K562 (cell line): ENCODE results near the gene SLC25A21. TPM values are rescaled to one million over a fixed set of nuclear protein-coding genes. Genes with fewer than 3 reads are reported as not detected.

ENCODE experiments used
- ATAC-seq: fragments of 200-7000 bp; cut with Tn5 transposase; 3 replicates; pipeline ENCODE4 v1.9.1; 2020; ENCODE audit warnings: moderate library complexity
- BruUV-seq: library from RNA; stranded (reverse); fragments of 400-500 nt; replicated peaks from 2 replicates; lab custom pipeline; 2021; lab: Mats Ljungman, UMichigan
- CTCF ChIA-PET: fragments of 300-600 bp; formaldehyde crosslinking; extraction: SDS; loops from one replicate; lab custom pipeline; 2021; ENCODE audit warnings: low intra/inter-chr PET ratio; lab: Yijun Ruan, JAX
- POLR2A ChIA-PET: fragments of 300-600, 350-650 bp; sonication (Branson Sonifier 250); formaldehyde crosslinking; extraction: SDS; loops from one replicate; lab custom pipeline; 2021; ENCODE audit warnings: antibody characterized with exemption, inconsistent platforms; lab: Yijun Ruan, JAX
- DNase-seq, 4 experiments: peaks; one replicate each; pipeline versions ENCODE4 v3.0.0 to v3.0.0-alpha.2; 2011 to 2018; ENCODE audit warnings: low spot score in 3 of 4, mixed read lengths in 3 of 4; ENCODE audit errors: extremely low read depth in 1 of 4
- FAIRE-seq: peaks from 2 replicates; lab custom pipeline; 2011; peaks lifted over from hg19 to GRCh38; lab: Jason Lieb, UNC
- H2AFZ ChIP-seq: 2 replicates; pipeline ENCODE4 v1.6.0; 2011; ENCODE audit warnings: low read depth, low read length, control low read depth, inconsistent platforms
- H3K27ac ChIP-seq: fragments of 200-600 bp; 3 replicates; pipeline ENCODE4 v1.8.0; 2011; ENCODE audit warnings: low read depth, mild to moderate bottlenecking, control low read depth, inconsistent platforms, low read length, moderate library complexity, mixed read lengths; ENCODE audit errors: extremely low read depth
- H3K27me3 ChIP-seq, 2 experiments: fragments of 300-600 bp in 1 of 2; 2 replicates in 1 of 2; 3 replicates in 1 of 2; pipeline versions ENCODE4 v1.6.0 to v1.8.0; 2011; ENCODE audit warnings: inconsistent platforms in 2 of 2, low read length in 2 of 2, mild to moderate bottlenecking in 1 of 2, mixed read lengths in 1 of 2, moderate library complexity in 1 of 2; ENCODE audit not compliant: control insufficient read depth in 2 of 2, insufficient read depth in 2 of 2
- H3K36me3 ChIP-seq: fragments of 300-600 bp; 3 replicates; pipeline ENCODE4 v1.8.0; 2011; ENCODE audit warnings: mild to moderate bottlenecking, low read length, inconsistent platforms; ENCODE audit not compliant: control insufficient read depth, insufficient read depth
- H3K4me1 ChIP-seq, 2 experiments: fragments of 200-600 bp in 1 of 2; replicated peaks in 1 of 2; 2 replicates in 1 of 2; 3 replicates in 1 of 2; pipeline versions ENCODE4 v1.5.1 to v1.8.0; 2011; ENCODE audit warnings: inconsistent platforms in 2 of 2, low read length in 2 of 2, mild to moderate bottlenecking in 1 of 2, mixed read lengths in 1 of 2, moderate library complexity in 1 of 2; ENCODE audit not compliant: control insufficient read depth in 2 of 2, insufficient read depth in 2 of 2
- H3K4me2 ChIP-seq: 2 replicates; pipeline ENCODE4 v1.6.1; 2011; ENCODE audit warnings: low read length, control low read depth, inconsistent platforms, mixed read lengths; ENCODE audit not compliant: insufficient read depth
- H3K4me3 ChIP-seq: fragments of 200-600 bp; sonication (generic), shearing (Covaris generic); 2 replicates; pipeline ENCODE4 v1.5.1; 2016; ENCODE audit warnings: control low read depth, inconsistent platforms
- H3K79me2 ChIP-seq: fragments of 200-600 bp; 3 replicates; pipeline ENCODE4 v1.8.0; 2011; ENCODE audit warnings: low read length, inconsistent platforms; ENCODE audit not compliant: control insufficient read depth, insufficient read depth
- H3K9ac ChIP-seq, 2 experiments: 2 replicates each; pipeline versions ENCODE4 v1.6.0 to v1.6.1; 2011; ENCODE audit warnings: low read depth in 2 of 2, low read length in 2 of 2, control low read depth in 1 of 2, inconsistent platforms in 1 of 2, mild to moderate bottlenecking in 1 of 2, mixed read lengths in 1 of 2; ENCODE audit not compliant: insufficient read depth in 1 of 2
- H3K9me1 ChIP-seq: one replicate; pipeline ENCODE4 v1.6.0; 2011; ENCODE audit warnings: inconsistent platforms, mild to moderate bottlenecking, low read length, moderate library complexity; ENCODE audit not compliant: control insufficient read depth, insufficient read depth
- H3K9me3 ChIP-seq: replicated peaks from 2 replicates; pipeline ENCODE4 v1.5.1; 2011; ENCODE audit warnings: low read depth, low read length, inconsistent platforms; ENCODE audit not compliant: control insufficient read depth, insufficient read depth
- H4K20me1 ChIP-seq: replicated peaks from 2 replicates; pipeline ENCODE4 v1.6.1; 2011; ENCODE audit warnings: low read length, inconsistent platforms, mixed read lengths; ENCODE audit not compliant: control insufficient read depth, insufficient read depth
- ETV1 ChIP-seq: fragments of 450-650 bp; conservative IDR thresholded peaks from 2 replicates; pipeline ENCODE4 v1.6.1; 2016; ENCODE audit warnings: missing genetic modification characterization, control low read depth, low read depth, missing compliant biosample characterization
- GTF2E2 ChIP-seq: fragments of 200-800 bp; sonication (Bioruptor generic); IDR thresholded peaks from 2 replicates; pipeline ENCODE4 v1.6.1; 2016; ENCODE audit warnings: missing genetic modification characterization, missing compliant biosample characterization
- KLF10 ChIP-seq: fragments of 250-450 bp; sonication (Bioruptor Pico); IDR thresholded peaks from 2 replicates; pipeline ENCODE4 v1.6.1; 2021; ENCODE audit warnings: matching md5 sums
- KLF16 ChIP-seq: IDR thresholded peaks from 2 replicates; pipeline ENCODE4 v1.6.1; 2016; ENCODE audit warnings: antibody characterized with exemption
- NR3C1 ChIP-seq: sonication (generic); formaldehyde crosslinking; IDR thresholded peaks from 2 replicates; pipeline ENCODE4 v1.8.1; 2022; ENCODE audit warnings: missing genetic modification reagents
- RBFOX2 ChIP-seq: fragments of 200-400 bp; formaldehyde crosslinking; IDR thresholded peaks from 2 replicates; pipeline ENCODE4 v1.6.1; 2017; ENCODE audit warnings: low read depth, mild to moderate bottlenecking, low read length, moderate library complexity
- RHOXF2B ChIP-seq: fragments of 250-450 bp; sonication (Bioruptor Pico); conservative IDR thresholded peaks from 2 replicates; pipeline ENCODE4 v1.5.1; 2021
- SIN3A ChIP-seq, 2 experiments: fragments of 150-350 bp in 1 of 2; IDR thresholded peaks; 2 replicates each; pipeline ENCODE4 v1.6.1; 2011 to 2016; ENCODE audit warnings: borderline replicate concordance in 2 of 2, low read depth in 2 of 2, low read length in 2 of 2, mild to moderate bottlenecking in 2 of 2, moderate library complexity in 2 of 2; ENCODE audit not compliant: control insufficient read depth in 1 of 2
- SMARCA4 ChIP-seq: fragments of 450-650 bp; IDR thresholded peaks from 2 replicates; pipeline ENCODE4 v1.6.1; 2016
- SMC3 ChIP-seq: conservative IDR thresholded peaks from 2 replicates; pipeline ENCODE4 v1.6.1; 2011; ENCODE audit warnings: low read depth, low read length, improper control_type of control experiment; ENCODE audit not compliant: insufficient read depth
- ZC3H4 ChIP-seq: sonication (generic); formaldehyde crosslinking; IDR thresholded peaks from 2 replicates; pipeline ENCODE4 v1.9.0; 2021; ENCODE audit warnings: missing genetic modification reagents, borderline replicate concordance
- ZNF165 ChIP-seq: fragments of 250-450 bp; sonication (Bioruptor Pico); IDR thresholded peaks from 2 replicates; pipeline ENCODE4 v1.4.0; 2020; ENCODE audit warnings: borderline replicate concordance
- ZNF507 ChIP-seq: conservative IDR thresholded peaks from 2 replicates; pipeline ENCODE4 v1.6.1; 2017; ENCODE audit warnings: missing genetic modification characterization, missing compliant biosample characterization
- ZNF644 ChIP-seq: fragments of 200-800 bp; sonication (Bioruptor generic); IDR thresholded peaks from 2 replicates; pipeline ENCODE4 v1.6.1; 2016; ENCODE audit warnings: low read depth, missing genetic modification characterization, missing compliant biosample characterization
- WGBS: fragments of 100-300 bp; shearing (Covaris generic); methylation state at CpG from one replicate; pipeline ENCODE4 v1.1.6; 2016; ENCODE audit warnings: low coverage, mixed read lengths; ENCODE audit not compliant: insufficient coverage; ENCODE audit errors: missing lambda C conversion rate; 5-methylcytosine and 5-hydroxymethylcytosine counted together
- in situ Hi-C: fragments of 300-500 bp; cut with MboI; formaldehyde crosslinking; loops from 4 replicates; pipeline ENCODE4 v1.15.0; 2018; ENCODE audit warnings: inconsistent platforms, mixed read lengths
- intact Hi-C: fragments of 100-400 bp; cut with micrococcal nuclease; formaldehyde crosslinking; loops from 2 replicates; pipeline ENCODE4 v1.14.2; 2022
- polyA plus RNA-seq, 8 experiments: library from polyadenylated mRNA; depleted of rRNA in 4 of 8; stranded (reverse) in 5 of 8; unstranded in 3 of 8; fragments of >200 nt; fragmentation: Nextera tagmentation in 2 of 8; fragmentation: Illumina TruSeq in 1 of 8; extraction: Ambion mirVana in 2 of 8; extraction: Trizol in 1 of 8; gene quantifications; 2 replicates each; pipeline versions ENCODE4 v1.2.1 to v1.2.3, GENCODE V29; 2011 to 2014; ENCODE audit warnings: inconsistent platforms in 1 of 8, missing spikeins in 1 of 8
- total RNA-seq, 7 experiments: library from RNA; depleted of rRNA in 6 of 7; stranded (reverse); fragments of >200 nt in 6 of 7; fragmentation: Illumina TruSeq in 2 of 7; extraction: Trizol in 2 of 7; gene quantifications; 2 replicates each; pipeline versions ENCODE4 v1.2.1 to v1.2.3, GENCODE V29; 2011 to 2021; ENCODE audit warnings: low replicate concordance in 1 of 7
- TF ChIP-seq, protein P1 (sequence below): fragments of 450-650 bp; conservative IDR thresholded peaks from 2 replicates; pipeline ENCODE4 v1.6.1; 2016; ENCODE audit warnings: missing genetic modification characterization, low read depth, mild to moderate bottlenecking, missing compliant biosample characterization, moderate library complexity

Gene SLC25A21
- total and polyA plus RNA-seq, 9 of the 15 experiments (the other 6 are each of a cell fraction or from before 2014, with no cell fraction given) = 15.2 to 46.7 (median 28.7) TPM

DNA sequence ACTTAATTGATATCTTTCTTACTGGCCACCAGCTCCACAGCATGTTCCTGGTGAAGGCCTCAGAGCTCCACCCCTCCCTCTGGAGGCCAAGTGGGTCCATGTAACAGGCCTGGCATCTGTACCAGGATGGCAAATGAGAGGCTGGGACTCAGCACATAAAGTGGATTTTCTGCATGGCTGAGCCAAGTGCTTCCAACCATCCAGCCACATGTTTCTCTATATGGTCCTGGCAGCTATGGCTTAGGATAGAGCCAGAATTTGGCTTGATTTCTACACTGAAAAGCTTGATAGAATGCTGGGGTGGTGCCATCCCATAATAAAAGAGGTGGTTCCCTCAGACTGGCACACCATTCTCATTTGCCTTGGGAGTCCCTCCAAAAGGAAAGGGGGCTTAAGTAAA is 416.6 kb downstream of the SLC25A21 start:
- no peaks in the 10 kb centered on the region for H3K27me3 ChIP-seq
- TF ChIP-seq SMARCA4 = no peak
- no peak for TF ChIP-seq SMC3
- TF ChIP-seq ZC3H4 (CRISPR knock-in tag) = no peak
- TF ChIP-seq RBFOX2 = no peak
- TF ChIP-seq, all 486 proteins: peak for 0
- Histone ChIP-seq H4K20me1 (no peaks in the 10 kb centered on the region), H3K4me2 (no peak overlapping the region), H3K4me3 (no peak overlapping the region), H3K4me1 (no peaks in the 10 kb centered on the region), H3K9me3 (no peaks in the 10 kb centered on the region), H3K79me2 (no peaks in the 10 kb centered on the region), H3K9ac (no peak overlapping the region), H2AFZ (no peak overlapping the region), H3K36me3 (no peaks in the 10 kb centered on the region), H3K27ac (no peak overlapping the region), H3K9me1 (no peaks in the 10 kb centered on the region)
- in situ Hi-C loops (no loop called here), intact Hi-C loops (no loop called here)
- BruUV-seq = no TSS peak
- CTCF ChIA-PET = no interaction called here
- ATAC-seq = no peak
- DNase-seq = no peak
- no peak for FAIRE-seq
- POLR2A ChIA-PET = no interaction called here

DNA sequence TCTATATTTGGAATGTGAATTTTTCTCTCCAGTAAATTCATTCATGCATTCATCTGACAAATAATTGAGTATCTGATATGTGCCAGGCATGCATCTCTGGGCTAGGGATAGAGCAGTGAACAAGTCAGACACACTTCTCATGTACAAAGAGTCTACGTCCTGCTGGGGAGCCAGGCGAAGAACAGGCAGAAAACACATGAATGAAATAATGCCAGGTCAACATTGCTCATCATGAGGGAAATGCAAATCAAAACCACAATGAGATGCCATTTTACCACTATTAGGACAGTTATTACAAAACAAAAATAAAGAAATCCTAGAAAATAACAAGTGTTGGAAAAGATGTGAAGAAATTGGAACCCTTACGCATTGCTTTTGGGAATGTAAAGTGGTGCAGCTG is 420.5 kb downstream of the SLC25A21 start:
- Histone ChIP-seq H3K4me3 (no peak overlapping the region), H3K36me3 (no peaks in the 10 kb centered on the region), H3K9ac (no peak overlapping the region), H3K79me2 (no peaks in the 10 kb centered on the region), H3K9me3 (no peaks in the 10 kb centered on the region), H2AFZ (no peak overlapping the region), H4K20me1 (no peaks in the 10 kb centered on the region), H3K4me2 (no peak overlapping the region), H3K9me1 (no peaks in the 10 kb centered on the region), H3K4me1 (no peaks in the 10 kb centered on the region; a peak in 1 of 5 replicates), H3K27me3 (no peaks in the 10 kb centered on the region), H3K27ac (no peak overlapping the region)
- BruUV-seq = no TSS peak
- POLR2A ChIA-PET = no interaction called here
- in situ Hi-C loops = no loop called here
- no peak for FAIRE-seq
- no peak for DNase-seq
- 100% methylated on average over 3 of the region's 3 CpGs for WGBS
- CTCF ChIA-PET = no interaction called here
- intact Hi-C loops = no loop called here
- no peak for ATAC-seq
- TF ChIP-seq RHOXF2B (CRISPR knock-in tag) (no peak), ZNF165 (CRISPR knock-in tag) (no peak), KLF16 (no peak), NR3C1 (CRISPR knock-in tag) (no peak), SIN3A (IDR thresholded peaks at IDR 0.05; ENCODE audit: borderline replicate concordance in 2 of 2, control insufficient read depth in 1 of 2, low read depth in 2 of 2, low read length in 2 of 2) (no peak), ETV1 (tag) (no peak), KLF10 (no peak), ZNF507 (tag) (no peak), GTF2E2 (no peak), ZNF644 (tag) (no peak)
- TF ChIP-seq, protein P1, sequence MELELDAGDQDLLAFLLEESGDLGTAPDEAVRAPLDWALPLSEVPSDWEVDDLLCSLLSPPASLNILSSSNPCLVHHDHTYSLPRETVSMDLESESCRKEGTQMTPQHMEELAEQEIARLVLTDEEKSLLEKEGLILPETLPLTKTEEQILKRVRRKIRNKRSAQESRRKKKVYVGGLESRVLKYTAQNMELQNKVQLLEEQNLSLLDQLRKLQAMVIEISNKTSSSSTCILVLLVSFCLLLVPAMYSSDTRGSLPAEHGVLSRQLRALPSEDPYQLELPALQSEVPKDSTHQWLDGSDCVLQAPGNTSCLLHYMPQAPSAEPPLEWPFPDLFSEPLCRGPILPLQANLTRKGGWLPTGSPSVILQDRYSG (tag) = no peak
